ENCODE data around the gene PRKCZ. TPM values are rescaled to one million over a fixed set of nuclear protein-coding genes. Genes with fewer than 3 reads are reported as not detected.

The PRKCZ gene
- total RNA-seq, 1 experiment from 2014 or later, result 56.8 TPM

DNA sequence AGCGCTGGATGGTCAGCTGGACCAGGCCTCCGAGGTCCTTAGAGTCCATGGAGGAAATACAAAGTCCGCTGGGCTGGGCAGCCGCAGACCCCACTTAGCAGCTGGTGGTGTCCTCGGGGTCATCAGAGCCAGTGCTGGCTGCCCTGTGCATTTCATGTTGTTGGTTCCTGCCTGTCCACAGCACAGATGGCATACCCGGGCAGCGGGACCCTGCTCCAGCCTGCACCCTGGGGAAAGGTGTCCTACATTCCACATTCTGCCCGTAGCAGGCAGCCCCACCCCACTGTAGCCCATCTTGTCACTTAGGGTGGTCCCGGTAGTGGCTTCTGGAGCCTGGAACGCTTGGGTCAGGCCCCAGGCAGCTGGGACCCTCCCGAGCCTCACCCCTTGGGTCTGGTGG lies 19.8 kb downstream of the PRKCZ start:
- ChIA-PET POLR2A (ENCODE audit: unreplicated experiment) (no interaction called here), CTCF (no interaction called here)
- Histone ChIP-seq H2AFZ (ENCODE audit: low read length) (no peak overlapping the region), H3K27ac (ENCODE audit: low read length) (no peak overlapping the region), H3K9ac (ENCODE audit: low read length) (no peak overlapping the region), H3K9me2 (replicated peaks; ENCODE audit: low read length) (no peaks in the 10 kb centered on the region), H4K20me1 (ENCODE audit: low read length) (no peaks in the 10 kb centered on the region), H3K36me3 (ENCODE audit: low read depth, low read length) (peaks cover 2% of the 10 kb centered on the region; the same call in 1 of the 2 replicates), H3K4me3 (ENCODE audit: low read length) (no peak overlapping the region), H3K4me2 (ENCODE audit: low read length) (no peak overlapping the region), H3F3A (ENCODE audit: low read length, unreplicated experiment) (no peaks in the 10 kb centered on the region), H3K9me3 (ENCODE audit: low read length) (no peaks in the 10 kb centered on the region), H3K27me3 (ENCODE audit: low read length) (no peaks in the 10 kb centered on the region), H3K79me2 (ENCODE audit: low read length) (peaks cover 7% of the 10 kb centered on the region; the same call in 1 of the 2 replicates), H3K4me1 (ENCODE audit: insufficient read depth, low read length) (no peaks in the 10 kb centered on the region)
- ATAC-seq, result no peak
- intact Hi-C loops (cut with micrococcal nuclease), result no loop called here
- TF ChIP-seq EZH2phosphoT487 (IDR thresholded peaks at IDR 0.05; ENCODE audit: borderline replicate concordance, low read length) (no peak), CTCF (conservative IDR thresholded peaks at IDR 0.05; ENCODE audit: low read depth, low read length) (no peak), EZH2 (IDR thresholded peaks at IDR 0.05; ENCODE audit: low read length, unreplicated experiment) (no peak)
- no TSS peak for BruUV-seq (replicated peaks)
- no peak for DNase-seq

GRCh38 chr1:2070800-2071530 lies 20.8 kb downstream of the PRKCZ start:
- Histone ChIP-seq H3K4me1 (ENCODE audit: insufficient read depth, low read length) (no peaks in the 10 kb centered on the region), H2AFZ (ENCODE audit: low read length) (no peak overlapping the region), H3K27me3 (ENCODE audit: low read length) (no peaks in the 10 kb centered on the region), H3K4me3 (ENCODE audit: low read length) (no peak overlapping the region), H3K36me3 (ENCODE audit: low read depth, low read length) (no peaks in the 10 kb centered on the region), H3F3A (ENCODE audit: low read length, unreplicated experiment) (no peaks in the 10 kb centered on the region), H3K27ac (ENCODE audit: low read length) (no peak overlapping the region), H4K20me1 (ENCODE audit: low read length) (no peaks in the 10 kb centered on the region), H3K9me3 (ENCODE audit: low read length) (no peaks in the 10 kb centered on the region), H3K79me2 (ENCODE audit: low read length) (peaks cover 7% of the 10 kb centered on the region; the same call in 1 of the 2 replicates), H3K9ac (ENCODE audit: low read length) (no peak overlapping the region), H3K9me2 (replicated peaks; ENCODE audit: low read length) (no peaks in the 10 kb centered on the region), H3K4me2 (ENCODE audit: low read length) (no peak overlapping the region)
- intact Hi-C loops (cut with micrococcal nuclease), result no loop called here
- ATAC-seq, result no peak
- POLR2A ChIA-PET (ENCODE audit: unreplicated experiment), result no interaction called here
- no peak for DNase-seq
- CTCF ChIA-PET, result no interaction called here
- TF ChIP-seq EZH2phosphoT487 (IDR thresholded peaks at IDR 0.05; ENCODE audit: borderline replicate concordance, low read length), result no peak
- TF ChIP-seq EZH2 (IDR thresholded peaks at IDR 0.05; ENCODE audit: low read length, unreplicated experiment), result no peak
- TF ChIP-seq CTCF (conservative IDR thresholded peaks at IDR 0.05; ENCODE audit: low read depth, low read length), result no peak
- BruUV-seq (replicated peaks), result no TSS peak

DNA sequence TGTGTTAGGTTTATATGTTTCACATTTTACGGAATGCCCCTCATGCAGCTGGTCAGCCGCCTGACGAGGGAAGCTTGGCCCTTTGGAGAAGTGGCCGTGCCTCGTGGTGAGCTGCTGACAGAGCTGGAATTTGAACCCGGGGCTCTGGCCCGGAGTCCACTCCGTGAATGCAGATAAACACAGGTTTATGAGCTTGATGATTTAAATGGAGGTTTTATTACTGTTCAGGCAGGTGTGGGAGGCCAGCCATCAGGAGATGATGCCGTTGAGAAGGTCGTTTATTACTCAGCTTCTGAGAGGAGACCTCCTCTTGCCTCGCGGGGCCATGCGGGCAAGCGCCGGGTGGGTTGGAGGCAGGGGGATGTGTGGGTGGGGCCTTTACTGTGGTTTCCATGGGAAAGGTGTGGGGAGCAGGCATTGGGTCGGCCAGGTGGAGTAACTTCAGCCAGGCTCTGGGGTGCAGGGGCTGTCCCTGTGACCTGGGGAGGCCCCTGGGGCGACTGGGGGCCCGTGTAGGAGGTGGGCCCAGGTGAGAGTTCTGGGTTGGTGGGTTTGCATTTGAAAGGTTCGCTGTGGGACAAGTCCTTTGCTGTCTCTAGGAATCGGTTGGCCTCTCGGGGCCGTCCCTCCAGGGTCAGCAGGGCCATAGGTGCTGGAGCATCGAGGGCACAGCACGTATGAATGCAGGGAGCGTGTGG lies 22.0 kb downstream of the PRKCZ start:
- Histone ChIP-seq H3K9me2 (replicated peaks; ENCODE audit: low read length) (no peaks in the 10 kb centered on the region), H3K9me3 (ENCODE audit: low read length) (no peaks in the 10 kb centered on the region), H2AFZ (ENCODE audit: low read length) (no peak overlapping the region), H3K4me3 (ENCODE audit: low read length) (no peak overlapping the region), H3K27me3 (ENCODE audit: low read length) (no peaks in the 10 kb centered on the region), H3K36me3 (ENCODE audit: low read depth, low read length) (peaks cover 6% of the 10 kb centered on the region; the same call in 1 of the 2 replicates), H3K4me2 (ENCODE audit: low read length) (no peak overlapping the region), H3K79me2 (ENCODE audit: low read length) (no peaks in the 10 kb centered on the region), H4K20me1 (ENCODE audit: low read length) (no peaks in the 10 kb centered on the region), H3K9ac (ENCODE audit: low read length) (no peak overlapping the region), H3K27ac (ENCODE audit: low read length) (no peak overlapping the region), H3F3A (ENCODE audit: low read length, unreplicated experiment) (no peaks in the 10 kb centered on the region), H3K4me1 (ENCODE audit: insufficient read depth, low read length) (no peaks in the 10 kb centered on the region)
- TF ChIP-seq CTCF (conservative IDR thresholded peaks at IDR 0.05; ENCODE audit: low read depth, low read length) (no peak), EZH2 (IDR thresholded peaks at IDR 0.05; ENCODE audit: low read length, unreplicated experiment) (no peak), EZH2phosphoT487 (IDR thresholded peaks at IDR 0.05; ENCODE audit: borderline replicate concordance, low read length) (no peak)
- intact Hi-C loops (cut with micrococcal nuclease), result no loop called here
- ChIA-PET POLR2A (ENCODE audit: unreplicated experiment) (no interaction called here), CTCF (no interaction called here)
- ATAC-seq (no peak), DNase-seq (no peak)
- no TSS peak for BruUV-seq (replicated peaks)

All from PC-3 (cell line).